C4-2B (cell line): ENCODE measurements around the gene WDR11.

Source experiments
- CTCF ChIP-seq: fragments of 450-650 bp; conservative IDR thresholded peaks from 2 replicates; pipeline ENCODE4 v1.5.1; 2017; ENCODE audit warnings: mild to moderate bottlenecking
- ZFX ChIP-seq: fragments of 450-650 bp; IDR thresholded peaks from 2 replicates; pipeline ENCODE4 v1.6.1; 2017

DNA sequence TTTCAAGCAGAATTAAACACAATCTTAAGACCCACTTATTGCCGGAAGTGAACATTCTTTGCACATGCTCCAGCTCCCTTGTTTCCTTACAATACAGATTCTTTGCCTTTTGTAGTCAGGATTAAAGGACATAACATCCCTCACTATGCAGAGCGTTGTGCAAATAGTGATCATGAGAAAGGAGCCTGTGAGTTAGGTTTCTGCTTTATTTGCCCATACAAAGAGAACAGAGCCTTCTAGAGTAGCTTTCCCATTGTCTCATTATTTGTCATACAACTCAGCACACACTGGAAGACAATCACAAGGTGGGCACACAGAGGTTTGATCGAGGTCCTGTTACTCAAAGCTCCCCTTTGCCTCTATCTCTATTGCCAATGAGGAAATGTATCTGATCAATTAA lies 48.2 kb upstream of the WDR11 start:
- no peak for TF ChIP-seq CTCF
- TF ChIP-seq ZFX, result no peak
